Heart left ventricle (tissue), 13 donors: ENCODE results near the gene SNX11.

Experiments used
- POLR2A ChIP-seq, 2 donors: fragments of 450-650 bp; IDR thresholded peaks; one replicate each; pipeline ENCODE4 v1.6.1; 2017; ENCODE audit warnings: antibody characterized with exemption in 2 of 2, mild to moderate bottlenecking in 2 of 2, moderate library complexity in 2 of 2
- TF ChIP-seq, protein P1 (sequence below), 12 donors: fragments of 200-600 bp; sonication (generic) in 4 of 12; IDR thresholded peaks; one replicate each; pipeline versions ENCODE4 v1.5.0 to v1.8.0; 2018 to 2022; ENCODE audit warnings: antibody characterized with exemption in 12 of 12, mild to moderate bottlenecking in 5 of 12
- donor health status: ischemic (EF 13 %, LVEDD 7.1; RV severe dilation, severe dysfunction).
- donor health status: DM: no; HTN: yes; CAD: no.
- donor health status: DM: no; HTN: no; CAD: no.
- donor health status: ischemic (EF 25% LVEDD 6.9; RV normal size, moderate dysfunction).
- donor health status: ischemic (EF 25% LVEDD 5.7; RV mildly dilated, moderate dysfunction).
- donor health status: ischemic (EF 35%, LVEDD 5.7; RV mildly dilated, moderate dysfunction).
- donor health status: nonischemic (EF 11% LVEDD 7.7; RV severe dilation, severe dysfunction).
- donor health status: DM: yes; HTN: yes; CAD: no.
- donor health status: PGD.
- donor health status: ischemic (EF 29% LVEDD 5.4; RV normal size, mild dysfunction).
- donor health status: nonischemic (EF 23%, LVEDD 6.1; RV moderate dilation, normal function).

DNA sequence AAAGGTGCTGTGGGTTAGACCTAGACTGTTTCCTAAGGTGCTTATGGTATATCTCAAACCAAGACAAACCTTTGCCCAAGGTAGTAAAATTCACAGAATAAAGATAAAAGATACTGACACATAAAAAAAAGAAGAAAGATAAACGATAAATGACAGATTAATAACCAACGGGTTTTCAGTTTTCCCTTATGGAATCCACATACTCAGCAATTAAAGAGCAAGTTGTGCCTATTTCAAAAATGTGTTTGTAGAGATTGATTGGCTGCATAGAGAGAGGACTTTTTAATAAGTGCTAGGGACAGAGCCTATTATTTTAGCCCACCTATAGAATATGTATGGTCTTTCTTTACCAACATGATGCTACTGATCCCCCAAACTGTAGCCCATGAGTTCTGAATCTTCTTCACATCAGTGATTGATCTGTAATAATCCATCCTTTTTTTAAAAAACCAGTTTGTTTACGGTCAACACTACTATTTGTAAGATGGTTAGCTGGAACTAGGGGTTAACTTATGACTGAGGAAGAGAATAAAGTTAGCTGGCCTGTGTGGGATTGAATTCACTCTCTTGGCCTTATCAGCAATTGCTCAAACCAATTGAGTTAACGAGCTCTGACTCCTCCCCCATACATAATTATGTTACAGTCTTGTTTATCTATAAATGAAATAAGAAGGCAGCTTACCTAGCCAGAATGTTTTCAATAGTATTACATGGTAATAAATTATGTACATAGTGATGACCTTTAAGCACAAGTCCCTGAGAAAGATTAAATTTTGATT lies 53.8 kb downstream of the SNX11 start:
- TF ChIP-seq POLR2A (IDR thresholded peaks at IDR 0.05) = no peak
- TF ChIP-seq, protein P1, sequence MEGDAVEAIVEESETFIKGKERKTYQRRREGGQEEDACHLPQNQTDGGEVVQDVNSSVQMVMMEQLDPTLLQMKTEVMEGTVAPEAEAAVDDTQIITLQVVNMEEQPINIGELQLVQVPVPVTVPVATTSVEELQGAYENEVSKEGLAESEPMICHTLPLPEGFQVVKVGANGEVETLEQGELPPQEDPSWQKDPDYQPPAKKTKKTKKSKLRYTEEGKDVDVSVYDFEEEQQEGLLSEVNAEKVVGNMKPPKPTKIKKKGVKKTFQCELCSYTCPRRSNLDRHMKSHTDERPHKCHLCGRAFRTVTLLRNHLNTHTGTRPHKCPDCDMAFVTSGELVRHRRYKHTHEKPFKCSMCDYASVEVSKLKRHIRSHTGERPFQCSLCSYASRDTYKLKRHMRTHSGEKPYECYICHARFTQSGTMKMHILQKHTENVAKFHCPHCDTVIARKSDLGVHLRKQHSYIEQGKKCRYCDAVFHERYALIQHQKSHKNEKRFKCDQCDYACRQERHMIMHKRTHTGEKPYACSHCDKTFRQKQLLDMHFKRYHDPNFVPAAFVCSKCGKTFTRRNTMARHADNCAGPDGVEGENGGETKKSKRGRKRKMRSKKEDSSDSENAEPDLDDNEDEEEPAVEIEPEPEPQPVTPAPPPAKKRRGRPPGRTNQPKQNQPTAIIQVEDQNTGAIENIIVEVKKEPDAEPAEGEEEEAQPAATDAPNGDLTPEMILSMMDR (IDR thresholded peaks at IDR 0.05) = no peak
